BLaER1 (cell line): ENCODE data around the gene RPL26.

Experiments used
- H3K27ac ChIP-seq: shearing (Covaris generic); formaldehyde crosslinking; 2 replicates; pipeline ENCODE4 v1.8.1; 2022
- H3K27me3 ChIP-seq: shearing (Covaris generic); formaldehyde crosslinking; 2 replicates; pipeline ENCODE4 v1.8.1; 2022
- H3K36me3 ChIP-seq: shearing (Covaris generic); formaldehyde crosslinking; 2 replicates; pipeline ENCODE4 v1.8.1; 2022
- H3K4me1 ChIP-seq: shearing (Covaris generic); formaldehyde crosslinking; 2 replicates; pipeline ENCODE4 v1.8.1; 2022
- H3K4me2 ChIP-seq: shearing (Covaris generic); formaldehyde crosslinking; 2 replicates; pipeline ENCODE4 v1.8.1; 2022
- H3K4me3 ChIP-seq: shearing (Covaris generic); formaldehyde crosslinking; 2 replicates; pipeline ENCODE4 v1.8.1; 2022
- H3K9ac ChIP-seq: shearing (Covaris generic); formaldehyde crosslinking; 2 replicates; pipeline ENCODE4 v1.8.1; 2022
- H3K9me3 ChIP-seq: shearing (Covaris generic); formaldehyde crosslinking; 2 replicates; pipeline ENCODE4 v1.8.1; 2022
- H4K20me1 ChIP-seq: shearing (Covaris generic); formaldehyde crosslinking; 2 replicates; pipeline ENCODE4 v1.8.1; 2022
- Cebpa-rat ChIP-seq: shearing (Covaris generic); IDR thresholded peaks from 2 replicates; pipeline ENCODE4 v1.8.1; 2022

RPL26 gene

GRCh38 chr17:8332688-8333087 is 50.3 kb downstream of the RPL26 start:
- H3K9ac ChIP-seq, result no peak overlapping the region
- H3K27me3 ChIP-seq, result peaks cover 7% of the 10 kb centered on the region
- H4K20me1 ChIP-seq, result no peaks in the 10 kb centered on the region
- H3K36me3 ChIP-seq, result no peaks in the 10 kb centered on the region
- no peak overlapping the region for H3K4me2 ChIP-seq
- no peak overlapping the region for H3K27ac ChIP-seq
- no peaks in the 10 kb centered on the region for H3K4me1 ChIP-seq
- no peak overlapping the region for H3K4me3 ChIP-seq
- no peaks in the 10 kb centered on the region for H3K9me3 ChIP-seq
- TF ChIP-seq Cebpa-rat, result no peak

- no peak overlapping the region for H3K27ac ChIP-seq
- H3K9ac ChIP-seq, result no peak overlapping the region
- peaks cover 2% of the 10 kb centered on the region for H3K4me1 ChIP-seq
- H3K27me3 ChIP-seq, result peaks cover 13% of the 10 kb centered on the region
- no peaks in the 10 kb centered on the region for H3K9me3 ChIP-seq
- TF ChIP-seq Cebpa-rat, result no peak
- H3K36me3 ChIP-seq, result no peaks in the 10 kb centered on the region
- H4K20me1 ChIP-seq, result no peaks in the 10 kb centered on the region
- H3K4me2 ChIP-seq, result no peak overlapping the region
- no peak overlapping the region for H3K4me3 ChIP-seq
Observed at GRCh38 chr17:8332128-8332527, 50.9 kb downstream of the RPL26 start.
